Epidermal melanocyte (primary cell): ENCODE results near the gene KRTAP12-3.
"Not testable (repeated sequence)": the region's sequence is repeated elsewhere in the genome, so short reads cannot be mapped to it uniquely, and the experiment has no call there.

ENCODE experiments used
- DNase-seq: peaks from one replicate; pipeline ENCODE4 v3.0.0; 2011; ENCODE audit warnings: low spot score; ENCODE audit not compliant: insufficient read length

The KRTAP12-3 gene

GRCh38 chr21:44684077-44684476 lies 26.3 kb downstream of the KRTAP12-3 start:
- no peak for DNase-seq

- no peak for DNase-seq
Measured at GRCh38 chr21:44684483-44684882, 26.8 kb downstream of the KRTAP12-3 start.

- DNase-seq = not testable (repeated sequence)
Measured at GRCh38 chr21:44685050-44685449, 27.3 kb downstream of the KRTAP12-3 start.

GRCh38 chr21:44686000-44686781 lies 28.5 kb downstream of the KRTAP12-3 start:
- DNase-seq = no peak

- DNase-seq = no peak
Measured at GRCh38 chr21:44686843-44687561, 29.3 kb downstream of the KRTAP12-3 start.

- no peak for DNase-seq
Measured at GRCh38 chr21:44687671-44688070, 29.9 kb downstream of the KRTAP12-3 start.

GRCh38 chr21:44689740-44690139 lies 32.0 kb downstream of the KRTAP12-3 start:
- not testable (repeated sequence) for DNase-seq

GRCh38 chr21:44691686-44692085 lies 34.0 kb downstream of the KRTAP12-3 start:
- no peak for DNase-seq

GRCh38 chr21:44692798-44693512 lies 35.2 kb downstream of the KRTAP12-3 start:
- DNase-seq = no peak

- DNase-seq = no peak
Measured at GRCh38 chr21:44694776-44695175, 37.0 kb downstream of the KRTAP12-3 start.

GRCh38 chr21:44695184-44695583 lies 37.5 kb downstream of the KRTAP12-3 start:
- no peak for DNase-seq

- no peak for DNase-seq
Measured at GRCh38 chr21:44695641-44696040, 37.9 kb downstream of the KRTAP12-3 start.

- DNase-seq = no peak
Measured at GRCh38 chr21:44696572-44696971, 38.8 kb downstream of the KRTAP12-3 start.

GRCh38 chr21:44697172-44697810 lies 39.6 kb downstream of the KRTAP12-3 start, which contains the start of gene KRTAP10-12:
TSS of gene KRTAP10-12 (plus strand) at chr21:44697172. CDS start at chr21:44697202, 30 bp downstream.
- DNase-seq = not testable (repeated sequence)

- no peak for DNase-seq
Measured at GRCh38 chr21:44697811-44698734, 40.3 kb downstream of the KRTAP12-3 start.

GRCh38 chr21:44699502-44700001 lies 41.8 kb downstream of the KRTAP12-3 start:
- no peak for DNase-seq

GRCh38 chr21:44700101-44701022 lies 42.6 kb downstream of the KRTAP12-3 start:
- no peak for DNase-seq

- no peak for DNase-seq
Measured at GRCh38 chr21:44701023-44701400, 43.3 kb downstream of the KRTAP12-3 start.

- no peak for DNase-seq
Measured at GRCh38 chr21:44701541-44701940, 43.8 kb downstream of the KRTAP12-3 start.
